Measurements from ENCODE around the gene ADAMTS14. TPM values are rescaled to one million over a fixed set of nuclear protein-coding genes. Genes with fewer than 3 reads are reported as not detected.
"Not testable (repeated sequence)": the region's sequence is repeated elsewhere in the genome, so short reads cannot be mapped to it uniquely, and the experiment has no call there.

ADAMTS14 gene
- total RNA-seq, 1 donor from 2014 or later = 19.4 TPM

DNA sequence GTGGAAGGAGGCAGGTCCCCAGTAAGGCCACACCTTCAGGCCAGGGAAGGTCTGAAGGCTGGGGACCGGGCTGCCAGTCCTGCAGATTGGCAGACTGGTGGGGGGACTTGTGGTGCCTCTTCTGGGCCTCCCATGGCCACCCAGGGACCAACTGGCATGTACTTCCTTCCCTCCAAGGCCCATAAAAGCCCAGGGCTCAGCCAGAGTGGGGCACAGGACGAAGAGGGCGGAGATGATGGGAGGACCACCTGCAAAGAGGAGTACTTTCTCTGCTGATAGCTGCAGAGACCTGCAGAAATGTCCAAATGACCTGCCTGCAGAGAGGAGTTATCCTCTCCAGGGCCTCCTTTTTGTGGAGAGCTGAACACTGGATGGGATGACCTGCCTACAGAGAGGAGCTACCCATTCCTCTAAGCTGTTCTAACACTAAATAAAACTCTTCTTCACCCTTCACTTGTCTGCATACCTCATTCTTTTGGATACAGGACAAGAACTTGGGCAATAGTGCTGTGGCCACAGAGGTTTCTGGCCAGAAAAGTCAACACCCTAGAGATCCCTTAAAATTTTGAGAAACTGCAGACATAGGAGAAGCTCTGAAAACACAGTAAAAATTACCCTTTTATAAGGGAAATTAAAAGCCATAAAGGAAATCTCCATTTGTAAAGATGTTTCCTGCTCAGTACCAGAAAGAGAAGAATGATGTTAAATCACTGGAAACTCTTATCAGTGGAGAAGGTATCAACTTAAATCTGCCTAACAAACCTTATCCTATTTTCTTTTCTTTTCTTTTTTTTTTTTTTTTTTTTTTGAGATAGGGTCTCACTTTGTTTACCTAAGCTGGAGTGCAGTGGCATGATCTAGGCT is 49.1 kb upstream of the ADAMTS14 start:
- Histone ChIP-seq H3K79me2 (ENCODE audit: insufficient read depth, low read length) (no peaks in the 10 kb centered on the region), H4K20me1 (ENCODE audit: insufficient read depth, low read length) (no peaks in the 10 kb centered on the region), H3K27ac (ENCODE audit: low read depth, low read length) (no peak overlapping the region), H2AFZ (ENCODE audit: low read depth, low read length) (no peak overlapping the region), H3K9me3 (ENCODE audit: insufficient read depth, low read depth, low read length) (peaks cover 6% of the 10 kb centered on the region), H3K9ac (ENCODE audit: low read length) (no peak overlapping the region), H3K4me1 (ENCODE audit: insufficient read depth, low read length) (peaks cover 11% of the 10 kb centered on the region), H3K4me3 (ENCODE audit: insufficient read depth, low read depth, low read length) (no peak overlapping the region), H3K36me3 (ENCODE audit: insufficient read depth, low read length) (no peaks in the 10 kb centered on the region), H3K27me3 (ENCODE audit: insufficient read depth, low read length) (no peaks in the 10 kb centered on the region), H3K4me2 (ENCODE audit: low read length) (no peak overlapping the region)
- FAIRE-seq (no peak), DNase-seq (ENCODE audit: low read depth) (peak; percentile 36)
- TF ChIP-seq, protein P1, sequence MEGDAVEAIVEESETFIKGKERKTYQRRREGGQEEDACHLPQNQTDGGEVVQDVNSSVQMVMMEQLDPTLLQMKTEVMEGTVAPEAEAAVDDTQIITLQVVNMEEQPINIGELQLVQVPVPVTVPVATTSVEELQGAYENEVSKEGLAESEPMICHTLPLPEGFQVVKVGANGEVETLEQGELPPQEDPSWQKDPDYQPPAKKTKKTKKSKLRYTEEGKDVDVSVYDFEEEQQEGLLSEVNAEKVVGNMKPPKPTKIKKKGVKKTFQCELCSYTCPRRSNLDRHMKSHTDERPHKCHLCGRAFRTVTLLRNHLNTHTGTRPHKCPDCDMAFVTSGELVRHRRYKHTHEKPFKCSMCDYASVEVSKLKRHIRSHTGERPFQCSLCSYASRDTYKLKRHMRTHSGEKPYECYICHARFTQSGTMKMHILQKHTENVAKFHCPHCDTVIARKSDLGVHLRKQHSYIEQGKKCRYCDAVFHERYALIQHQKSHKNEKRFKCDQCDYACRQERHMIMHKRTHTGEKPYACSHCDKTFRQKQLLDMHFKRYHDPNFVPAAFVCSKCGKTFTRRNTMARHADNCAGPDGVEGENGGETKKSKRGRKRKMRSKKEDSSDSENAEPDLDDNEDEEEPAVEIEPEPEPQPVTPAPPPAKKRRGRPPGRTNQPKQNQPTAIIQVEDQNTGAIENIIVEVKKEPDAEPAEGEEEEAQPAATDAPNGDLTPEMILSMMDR (IDR thresholded peaks at IDR 0.05; ENCODE audit: insufficient read depth, low read depth, low read length) = no peak
- no peak for TF ChIP-seq EZH2 (IDR thresholded peaks at IDR 0.05; ENCODE audit: insufficient read depth, low read length)
- Mint-ChIP-seq H3K4me3 (ENCODE audit: unreplicated experiment) (no peak overlapping the region), H3K27me3 (ENCODE audit: low read depth, unreplicated experiment) (no peaks in the 10 kb centered on the region), H3K4me1 (ENCODE audit: low read depth, unreplicated experiment) (peaks cover 10% of the 10 kb centered on the region), H3K36me3 (ENCODE audit: low read depth, unreplicated experiment) (peaks cover 2% of the 10 kb centered on the region), H3K9me3 (ENCODE audit: unreplicated experiment) (peaks cover 18% of the 10 kb centered on the region), H3K27ac (ENCODE audit: unreplicated experiment) (no peak overlapping the region)

GRCh38 chr10:70626056-70626455 is 46.2 kb upstream of the ADAMTS14 start:
- Histone ChIP-seq H4K20me1 (ENCODE audit: insufficient read depth, low read length) (no peaks in the 10 kb centered on the region), H3K4me1 (ENCODE audit: insufficient read depth, low read length) (no peaks in the 10 kb centered on the region), H3K79me2 (ENCODE audit: insufficient read depth, low read length) (no peaks in the 10 kb centered on the region), H3K9ac (ENCODE audit: low read length) (no peak overlapping the region), H3K9me3 (ENCODE audit: insufficient read depth, low read depth, low read length) (no peaks in the 10 kb centered on the region), H3K36me3 (ENCODE audit: insufficient read depth, low read length) (no peaks in the 10 kb centered on the region), H3K27ac (ENCODE audit: low read depth, low read length) (no peak overlapping the region), H2AFZ (ENCODE audit: low read depth, low read length) (no peak overlapping the region), H3K4me2 (ENCODE audit: low read length) (no peak overlapping the region), H3K27me3 (ENCODE audit: insufficient read depth, low read length) (no peaks in the 10 kb centered on the region), H3K4me3 (ENCODE audit: insufficient read depth, low read depth, low read length) (no peak overlapping the region)
- Mint-ChIP-seq H3K36me3 (ENCODE audit: low read depth, unreplicated experiment) (peaks cover 3% of the 10 kb centered on the region), H3K4me1 (ENCODE audit: low read depth, unreplicated experiment) (peaks cover 2% of the 10 kb centered on the region), H3K27me3 (ENCODE audit: low read depth, unreplicated experiment) (no peaks in the 10 kb centered on the region), H3K9me3 (ENCODE audit: unreplicated experiment) (peaks cover 23% of the 10 kb centered on the region), H3K4me3 (ENCODE audit: unreplicated experiment) (no peak overlapping the region), H3K27ac (ENCODE audit: unreplicated experiment) (no peak overlapping the region)
- DNase-seq (ENCODE audit: low read depth) (no peak), FAIRE-seq (no peak)
- no peak for TF ChIP-seq EZH2 (IDR thresholded peaks at IDR 0.05; ENCODE audit: insufficient read depth, low read length)
- TF ChIP-seq, protein P1 (IDR thresholded peaks at IDR 0.05; ENCODE audit: insufficient read depth, low read depth, low read length) = no peak

DNA sequence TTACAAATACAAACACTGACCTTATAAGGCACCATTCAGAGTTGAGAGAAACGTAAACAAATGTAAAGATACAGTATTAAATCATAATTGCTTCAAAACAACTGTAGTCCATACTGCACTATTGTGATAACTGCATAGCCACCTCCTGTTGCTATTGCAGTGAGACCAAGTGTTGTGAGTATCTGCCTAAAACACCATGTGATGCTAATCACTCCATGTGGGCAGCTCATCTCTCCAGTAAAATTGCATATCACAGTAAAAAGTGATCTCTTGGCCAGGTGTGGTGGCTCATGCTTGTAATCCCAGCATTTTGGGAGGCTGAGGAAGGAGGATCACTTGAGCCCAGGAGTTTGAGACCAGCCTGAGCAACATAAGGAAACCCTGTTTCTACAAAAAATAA is 43.0 kb upstream of the ADAMTS14 start:
- peaks cover 9% of the 10 kb centered on the region for H3K4me1 Mint-ChIP-seq (ENCODE audit: low read depth, unreplicated experiment)
- Histone ChIP-seq H2AFZ (ENCODE audit: low read depth, low read length) (no peak overlapping the region), H3K79me2 (ENCODE audit: insufficient read depth, low read length) (no peaks in the 10 kb centered on the region), H3K4me2 (ENCODE audit: low read length) (no peak overlapping the region), H3K9ac (ENCODE audit: low read length) (no peak overlapping the region), H3K27ac (ENCODE audit: low read depth, low read length) (no peak overlapping the region), H3K4me3 (ENCODE audit: insufficient read depth, low read depth, low read length) (no peak overlapping the region), H3K27me3 (ENCODE audit: insufficient read depth, low read length) (no peaks in the 10 kb centered on the region), H4K20me1 (ENCODE audit: insufficient read depth, low read length) (no peaks in the 10 kb centered on the region), H3K9me3 (ENCODE audit: insufficient read depth, low read depth, low read length) (no peaks in the 10 kb centered on the region), H3K4me1 (ENCODE audit: insufficient read depth, low read length) (no peaks in the 10 kb centered on the region), H3K36me3 (ENCODE audit: insufficient read depth, low read length) (no peaks in the 10 kb centered on the region)
- FAIRE-seq (no peak), DNase-seq (ENCODE audit: low read depth) (no peak)
- H3K9me3 Mint-ChIP-seq (ENCODE audit: unreplicated experiment) = peaks cover 23% of the 10 kb centered on the region
- TF ChIP-seq, protein P1 (IDR thresholded peaks at IDR 0.05; ENCODE audit: insufficient read depth, low read depth, low read length) = no peak
- TF ChIP-seq EZH2 (IDR thresholded peaks at IDR 0.05; ENCODE audit: insufficient read depth, low read length) = no peak
- H3K36me3 Mint-ChIP-seq (ENCODE audit: low read depth, unreplicated experiment) = peaks cover 3% of the 10 kb centered on the region
- H3K27me3 Mint-ChIP-seq (ENCODE audit: low read depth, unreplicated experiment) = peaks cover 2% of the 10 kb centered on the region
- H3K27ac Mint-ChIP-seq (ENCODE audit: unreplicated experiment) = no peak overlapping the region
- no peak overlapping the region for H3K4me3 Mint-ChIP-seq (ENCODE audit: unreplicated experiment)

GRCh38 chr10:70631735-70632134 is 40.6 kb upstream of the ADAMTS14 start:
- H3K27ac ChIP-seq (ENCODE audit: low read depth, low read length); H3K27me3 ChIP-seq (ENCODE audit: insufficient read depth, low read length); H3K4me1 Mint-ChIP-seq (ENCODE audit: low read depth, unreplicated experiment); H3K36me3 Mint-ChIP-seq (ENCODE audit: low read depth, unreplicated experiment); H3K4me3 Mint-ChIP-seq (ENCODE audit: unreplicated experiment); H4K20me1 ChIP-seq (ENCODE audit: insufficient read depth, low read length); H3K9ac ChIP-seq (ENCODE audit: low read length); DNase-seq (ENCODE audit: low read depth); H3K9me3 ChIP-seq (ENCODE audit: insufficient read depth, low read depth, low read length); H3K4me3 ChIP-seq (ENCODE audit: insufficient read depth, low read depth, low read length); H2AFZ ChIP-seq (ENCODE audit: low read depth, low read length); H3K79me2 ChIP-seq (ENCODE audit: insufficient read depth, low read length); H3K36me3 ChIP-seq (ENCODE audit: insufficient read depth, low read length); FAIRE-seq; H3K27me3 Mint-ChIP-seq (ENCODE audit: low read depth, unreplicated experiment); H3K4me2 ChIP-seq (ENCODE audit: low read length); H3K4me1 ChIP-seq (ENCODE audit: insufficient read depth, low read length); H3K27ac Mint-ChIP-seq (ENCODE audit: unreplicated experiment): not testable (repeated sequence)
- H3K9me3 Mint-ChIP-seq (ENCODE audit: unreplicated experiment) = peaks cover 16% of the 10 kb centered on the region

Data from astrocyte (in vitro differentiated cells and primary cell).